Stimulated activated CD4-positive, alpha-beta T cell treated with anti-CD3 and anti-CD28 coated beads, Interleukin-2, amount 100 ng/mL, for 48 hours (primary cell): ENCODE measurements around the gene BCKDHA.

Source experiments
- DNase-seq, 2 donors: peaks; one replicate each; pipeline ENCODE4 v3.0.0-alpha.2; 2020

The BCKDHA gene

GRCh38 chr19:41397086-41398049, at the start of gene BCKDHA, which contains the start of gene EXOSC5:
BCKDHA (plus strand) TSS chr19:41397818; CDS start chr19:41397828, 10 bp downstream.
EXOSC5 (minus strand) TSS chr19:41397359; CDS start chr19:41397328, 31 bp downstream.
- peak; percentile 96 to 97 for DNase-seq

GRCh38 chr19:41350735-41351338, 46.8 kb upstream of the BCKDHA start:
- no peak for DNase-seq

DNA sequence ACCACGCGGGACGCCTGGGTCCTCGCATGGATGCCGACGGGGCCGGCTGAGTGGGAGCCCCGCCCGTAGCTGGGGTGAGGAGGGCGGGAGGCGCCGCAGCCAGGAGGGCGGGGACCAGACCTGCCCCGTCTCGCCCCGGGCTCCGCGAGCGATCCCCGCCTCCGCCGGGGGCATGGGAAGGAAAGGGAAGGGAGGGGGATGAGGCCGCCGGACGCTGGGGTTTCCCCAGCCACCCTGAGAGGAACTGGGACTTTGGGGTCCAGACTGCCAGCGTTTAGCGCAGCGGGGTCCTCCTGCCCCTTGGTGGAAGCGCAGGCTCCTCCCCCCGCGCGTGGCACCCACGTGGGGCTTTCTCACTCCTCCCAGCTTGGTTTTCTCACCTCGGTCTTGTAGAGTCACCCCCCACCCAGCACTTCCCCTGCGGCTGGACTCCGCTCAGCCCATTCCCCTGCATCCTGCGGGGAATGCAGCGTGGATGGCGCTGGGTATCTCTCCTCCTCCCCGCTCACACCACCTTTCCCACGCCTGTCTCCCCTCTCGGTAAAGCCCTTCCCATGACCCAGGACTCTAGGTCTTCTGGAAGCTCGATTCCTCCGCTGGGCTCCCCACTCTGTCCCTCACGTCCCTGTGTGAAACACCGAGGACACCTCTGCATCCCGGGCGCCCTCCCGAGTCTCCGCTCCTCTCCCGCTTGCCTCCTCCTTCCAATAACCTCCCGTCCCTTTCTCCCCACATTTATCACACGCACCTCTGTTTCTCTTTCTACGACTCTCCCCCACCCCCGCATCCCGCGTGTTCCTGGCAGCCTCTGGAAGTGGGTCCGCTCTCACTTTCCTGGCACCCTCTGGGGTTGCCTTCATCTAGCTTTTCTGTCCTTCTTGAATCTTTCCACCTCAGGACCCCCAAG, 46.0 kb upstream of the BCKDHA start:
- DNase-seq = peak; percentile 64 to 72

DNA sequence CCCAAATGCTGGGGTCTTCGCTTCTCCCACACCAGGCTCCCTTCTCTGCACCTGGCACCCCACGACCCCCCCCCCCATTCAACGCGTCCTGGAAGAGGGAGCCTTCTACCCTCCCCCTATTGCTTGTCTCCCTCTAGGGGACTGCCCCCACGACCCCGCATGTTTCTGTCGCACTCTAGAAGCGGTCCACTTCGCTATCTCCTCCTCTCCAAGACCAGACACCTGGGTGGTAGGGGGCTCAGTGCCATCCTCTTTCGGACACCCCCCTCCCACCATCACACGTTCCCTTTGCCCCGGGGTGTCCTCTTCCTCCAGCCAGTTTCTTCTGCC, 45.4 kb upstream of the BCKDHA start:
- DNase-seq = no peak

DNA sequence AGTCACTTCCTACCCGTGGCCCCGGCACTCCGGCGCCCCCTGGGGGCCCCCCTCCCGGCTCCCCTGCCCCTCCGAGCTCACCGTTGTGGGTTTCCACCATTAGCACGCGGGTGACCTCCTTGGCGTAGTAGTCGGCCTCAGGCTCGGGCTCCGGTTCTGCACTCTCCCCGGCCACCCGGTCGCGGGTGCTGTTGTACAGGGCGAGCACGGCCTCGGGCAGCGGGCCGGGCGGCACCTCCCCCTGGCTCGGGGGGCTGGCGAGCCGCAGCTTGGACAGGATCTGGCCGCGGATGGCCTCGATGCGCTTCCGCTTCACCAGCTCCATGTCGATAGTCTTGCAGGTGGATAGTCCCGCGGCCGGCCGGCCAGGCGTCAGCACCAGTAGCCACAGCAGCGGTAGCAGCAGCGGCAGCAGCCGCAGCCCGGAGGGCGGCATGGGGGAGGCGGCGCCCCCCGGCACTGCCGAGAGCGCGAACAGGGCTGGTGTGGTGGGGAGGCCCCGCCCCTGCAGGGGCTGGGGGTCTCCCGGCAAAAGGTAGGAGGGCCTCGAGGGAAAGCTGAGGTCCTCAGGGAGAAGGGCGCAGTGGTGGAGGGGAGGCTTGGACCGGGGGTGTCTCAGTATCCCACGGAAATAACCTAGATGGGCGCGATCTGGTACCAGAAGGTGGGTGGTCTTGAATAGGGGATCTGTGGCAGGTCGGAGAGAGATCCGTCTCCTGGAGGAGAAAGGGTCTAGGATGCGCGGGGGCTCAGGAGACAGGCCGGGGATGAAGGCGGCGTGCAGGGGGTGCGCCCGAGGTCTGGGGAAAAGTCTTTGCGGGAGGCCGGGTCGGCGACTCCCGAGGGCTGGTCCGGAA, 44.8 kb upstream of the BCKDHA start:
- DNase-seq = peak; percentile 67 to 69

- DNase-seq = peak; percentile 85 to 91
Measured at GRCh38 chr19:41353466-41354342, 43.9 kb upstream of the BCKDHA start, which contains the start of gene TGFB1. TGFB1 (minus strand) TSS chr19:41353922; CDS start chr19:41353044, 878 bp downstream.

DNA sequence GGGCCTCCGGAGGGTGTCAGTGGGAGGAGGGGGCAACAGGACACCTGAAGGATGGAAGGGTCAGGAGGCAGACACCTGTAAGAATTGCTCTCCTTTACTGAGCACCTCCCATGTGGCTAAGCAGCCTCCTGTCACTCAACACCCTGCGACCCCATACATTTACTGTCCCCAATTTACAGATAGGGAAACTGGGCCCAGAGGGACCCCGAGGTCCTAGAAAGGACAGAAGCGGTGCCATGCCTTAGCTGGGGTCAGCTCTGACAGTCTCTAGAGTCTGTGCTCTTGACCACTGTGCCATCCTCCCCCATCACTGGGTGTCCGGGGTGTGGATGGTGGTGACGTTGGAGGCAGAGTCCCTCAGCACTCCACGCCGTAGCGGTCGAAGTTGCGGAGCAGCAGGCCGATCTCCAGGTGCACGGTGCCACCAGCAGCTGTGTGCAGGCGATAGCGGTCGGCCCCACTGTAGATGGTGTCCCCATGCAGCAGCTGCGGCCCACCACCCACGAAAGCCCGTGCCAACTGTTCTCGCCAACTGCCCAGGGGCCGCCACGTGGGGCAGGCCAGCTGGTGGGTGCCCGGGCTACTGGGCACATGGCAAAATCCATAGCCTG, 43.2 kb upstream of the BCKDHA start:
- DNase-seq = no peak

DNA sequence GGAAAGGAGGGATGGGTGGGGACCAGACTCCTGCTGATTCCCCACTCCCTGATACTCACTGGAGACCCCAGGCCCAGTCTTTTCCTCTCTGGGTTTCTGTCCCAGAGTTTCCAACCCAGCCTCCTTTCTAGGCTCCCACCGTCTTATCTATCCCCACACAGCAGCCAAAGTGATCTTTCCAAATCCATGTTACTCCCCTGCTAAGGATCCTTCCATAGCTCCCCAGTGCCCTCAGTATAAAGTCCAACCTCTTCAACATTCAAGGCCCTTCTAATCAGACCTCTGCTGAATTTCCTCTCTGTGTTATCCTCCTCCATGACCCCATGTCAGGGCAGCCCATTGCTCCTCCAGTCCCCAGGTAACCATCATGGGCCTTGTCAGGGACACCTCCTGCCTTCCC, 42.6 kb upstream of the BCKDHA start:
- DNase-seq = no peak

GRCh38 chr19:41355802-41356201, 41.8 kb upstream of the BCKDHA start:
- no peak for DNase-seq

DNA sequence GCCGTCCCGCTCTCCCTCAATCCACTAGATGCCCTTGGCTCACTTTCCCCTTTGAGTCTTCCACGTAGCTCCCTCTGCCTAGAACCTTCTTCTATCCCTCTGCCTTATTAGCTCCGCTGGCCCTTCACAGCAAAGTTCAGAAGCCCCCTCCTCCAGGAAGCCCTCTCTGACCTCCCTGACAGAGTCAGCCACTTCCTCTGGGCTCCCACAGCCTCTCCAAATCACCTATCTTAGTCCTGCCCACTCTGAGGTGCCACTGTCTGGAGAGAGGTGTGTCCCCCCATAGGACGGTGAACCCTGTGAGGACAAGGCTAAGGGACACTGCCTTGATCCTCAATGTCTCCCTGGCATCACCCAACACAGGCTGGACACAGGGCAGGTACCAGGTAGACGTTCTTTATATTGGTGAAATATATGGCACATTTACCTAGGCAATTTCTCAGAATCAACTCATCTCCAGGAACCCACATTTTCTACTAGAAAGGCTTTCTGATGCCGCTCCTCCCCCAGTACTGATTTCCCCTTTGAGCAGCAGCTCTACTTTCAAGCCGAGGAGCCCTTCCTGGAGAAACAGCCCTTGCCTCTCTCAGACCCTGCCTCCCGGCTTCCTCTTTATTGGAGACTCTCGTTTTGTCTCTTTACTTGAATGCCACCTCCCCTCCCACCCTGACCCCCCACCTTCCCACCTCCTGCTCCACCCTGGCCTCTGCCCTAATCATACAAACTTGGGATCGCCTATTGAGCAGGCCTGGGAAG, 40.5 kb upstream of the BCKDHA start:
- DNase-seq = no peak

- DNase-seq = no peak
Measured at GRCh38 chr19:41357746-41358145, 39.9 kb upstream of the BCKDHA start.

DNA sequence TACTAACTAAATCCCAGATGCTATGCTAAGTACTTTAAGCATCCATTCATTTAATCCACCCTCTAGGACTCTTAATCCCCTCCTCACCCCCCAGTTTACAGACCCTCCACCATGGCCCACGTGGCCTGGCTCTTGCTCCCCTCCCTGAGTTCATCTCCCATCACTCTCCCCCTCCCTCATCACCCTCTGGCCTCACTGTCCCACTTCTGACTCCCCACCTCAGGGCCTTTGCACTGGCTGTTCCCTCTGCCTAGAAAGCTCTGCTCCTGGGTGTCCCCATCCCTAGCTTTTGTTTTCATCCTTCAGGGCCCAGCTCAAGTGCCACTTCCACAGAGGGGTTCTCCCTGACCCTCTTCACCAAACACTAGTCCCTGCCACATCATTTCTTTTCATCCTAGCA, 37.9 kb upstream of the BCKDHA start:
- DNase-seq = no peak

- no peak for DNase-seq
Measured at GRCh38 chr19:41362143-41362847, 35.3 kb upstream of the BCKDHA start.

- no peak for DNase-seq
Measured at GRCh38 chr19:41363371-41363752, 34.3 kb upstream of the BCKDHA start.

GRCh38 chr19:41363753-41364523, 33.7 kb upstream of the BCKDHA start, which contains the start of gene B9D2:
B9D2 (minus strand) TSS chr19:41364149; CDS start chr19:41363519, 630 bp downstream.
- DNase-seq = peak; percentile 93 to 95

DNA sequence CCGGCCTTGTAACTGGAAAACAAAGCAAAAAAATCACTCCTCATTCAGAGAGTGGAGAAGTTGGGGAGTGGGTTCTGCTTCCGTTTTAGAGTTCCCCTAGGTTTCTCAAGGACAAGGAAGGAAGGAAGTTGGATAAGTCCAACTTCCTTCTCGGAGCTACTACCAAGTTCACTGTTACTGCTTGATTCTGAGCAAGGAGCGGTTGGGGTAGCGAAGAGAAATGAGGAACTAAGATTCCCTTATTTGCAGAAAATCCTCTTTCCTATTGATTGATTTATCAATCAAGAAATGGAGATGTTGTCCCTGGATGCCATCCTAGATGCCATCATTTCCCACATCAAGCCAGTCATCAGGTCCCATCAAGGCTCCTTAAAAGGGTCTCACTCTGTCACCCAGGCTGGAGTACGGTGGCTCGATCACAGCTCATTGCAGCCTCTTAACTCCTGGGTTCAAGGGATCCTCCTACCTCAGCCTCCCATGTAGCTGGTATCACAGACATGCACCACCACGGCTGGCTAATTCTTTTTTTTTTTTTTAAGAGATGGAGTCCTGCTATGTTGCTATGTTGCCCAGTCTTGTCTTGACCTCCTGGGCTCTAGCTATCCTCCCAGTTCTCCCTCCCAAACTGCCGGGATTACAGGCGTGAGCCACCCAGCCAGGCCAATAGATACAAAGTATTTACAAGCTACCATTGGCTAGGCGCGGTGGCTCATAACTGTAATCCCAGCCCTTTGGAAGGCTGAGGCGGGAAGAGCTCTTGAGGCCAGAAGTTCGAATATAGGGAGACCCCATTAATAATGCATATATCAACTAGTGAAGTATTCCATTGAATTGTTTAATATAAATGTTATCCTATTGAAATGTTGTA, 32.9 kb upstream of the BCKDHA start:
- DNase-seq = no peak

GRCh38 chr19:41366089-41366488, 31.5 kb upstream of the BCKDHA start:
- no peak for DNase-seq
